H9 (cell line): Measurements from ENCODE around the gene ATF1. TPM values are rescaled to one million over a fixed set of nuclear protein-coding genes. Genes with fewer than 3 reads are reported as not detected.

Experiments used
- DNase-seq: peaks from one replicate; pipeline ENCODE4 v3.0.0-alpha.2; 2017
- H2AFZ ChIP-seq: one replicate; pipeline ENCODE4 v1.6.1; 2013; ENCODE audit warnings: mild to moderate bottlenecking, low read length, control low read depth, moderate library complexity
- H2AK5ac ChIP-seq: 2 replicates; pipeline ENCODE4 v1.6.1; 2013; ENCODE audit warnings: low read length, control low read depth, mixed read lengths; ENCODE audit not compliant: insufficient read length
- H2BK120ac ChIP-seq: one replicate; pipeline ENCODE4 v1.6.1; 2013; ENCODE audit warnings: low read depth, mild to moderate bottlenecking, low read length, control low read depth, inconsistent platforms; ENCODE audit not compliant: poor library complexity, severe bottlenecking
- H2BK12ac ChIP-seq: 2 replicates; pipeline ENCODE4 v1.6.1; 2013; ENCODE audit warnings: low read length, control low read depth, mixed read lengths, low read depth; ENCODE audit not compliant: insufficient read length
- H2BK15ac ChIP-seq: 2 replicates; pipeline ENCODE4 v1.6.1; 2013; ENCODE audit warnings: low read depth, low read length, control low read depth
- H2BK20ac ChIP-seq: one replicate; pipeline ENCODE4 v1.6.1; 2013; ENCODE audit warnings: low read depth, mild to moderate bottlenecking, low read length, control low read depth, inconsistent platforms; ENCODE audit not compliant: poor library complexity, severe bottlenecking
- H2BK5ac ChIP-seq: 2 replicates; pipeline ENCODE4 v1.6.1; 2013; ENCODE audit warnings: low read length, control low read depth, mixed read lengths; ENCODE audit not compliant: insufficient read length
- H3K14ac ChIP-seq: 2 replicates; pipeline ENCODE4 v1.6.1; 2013; ENCODE audit warnings: low read length, control low read depth; ENCODE audit not compliant: insufficient read depth
- H3K18ac ChIP-seq: 2 replicates; pipeline ENCODE4 v1.6.1; 2013; ENCODE audit warnings: low read depth, mild to moderate bottlenecking, mixed read lengths, low read length, control low read depth; ENCODE audit not compliant: insufficient read length
- H3K23ac ChIP-seq: 2 replicates; pipeline ENCODE4 v1.6.1; 2013; ENCODE audit warnings: low read length, control low read depth, mixed read lengths, low read depth; ENCODE audit not compliant: insufficient read length
- H3K23me2 ChIP-seq: 2 replicates; pipeline ENCODE4 v1.6.1; 2013; ENCODE audit warnings: low read depth, mild to moderate bottlenecking, mixed read lengths, low read length, control low read depth; ENCODE audit not compliant: insufficient read length, poor library complexity, severe bottlenecking
- H3K27ac ChIP-seq: 2 replicates; pipeline ENCODE4 v1.5.1; 2013; ENCODE audit warnings: low read length, control low read depth, mixed read lengths, low read depth; ENCODE audit not compliant: insufficient read length
- H3K27me3 ChIP-seq: 2 replicates; pipeline ENCODE4 v1.6.1; 2013; ENCODE audit warnings: low read length, control low read depth, inconsistent platforms; ENCODE audit not compliant: insufficient read depth
- H3K4ac ChIP-seq: 2 replicates; pipeline ENCODE4 v1.6.1; 2013; ENCODE audit warnings: low read depth, mild to moderate bottlenecking, control low read depth, inconsistent platforms, low read length, moderate library complexity
- H3K4me1 ChIP-seq: 2 replicates; pipeline ENCODE4 v1.6.1; 2013; ENCODE audit warnings: low read length, control low read depth, inconsistent platforms; ENCODE audit not compliant: insufficient read depth
- H3K4me2 ChIP-seq: 2 replicates; pipeline ENCODE4 v1.6.1; 2013; ENCODE audit warnings: low read length, control low read depth, mixed read lengths; ENCODE audit not compliant: insufficient read length, insufficient read depth
- H3K56ac ChIP-seq: 2 replicates; pipeline ENCODE4 v1.6.1; 2013; ENCODE audit warnings: low read depth, mild to moderate bottlenecking, mixed read lengths, low read length, control low read depth; ENCODE audit not compliant: insufficient read length
- H3K79me1 ChIP-seq: 2 replicates; pipeline ENCODE4 v1.6.1; 2013; ENCODE audit warnings: low read depth, mild to moderate bottlenecking, moderate library complexity, low read length, control low read depth, inconsistent platforms; ENCODE audit not compliant: insufficient read depth, poor library complexity, severe bottlenecking
- H3K79me2 ChIP-seq: 2 replicates; pipeline ENCODE4 v1.6.1; 2013; ENCODE audit warnings: low read length, control low read depth, inconsistent platforms; ENCODE audit not compliant: insufficient read depth
- H3K9ac ChIP-seq: 2 replicates; pipeline ENCODE4 v1.6.1; 2013; ENCODE audit warnings: low read length, control low read depth, mixed read lengths; ENCODE audit not compliant: insufficient read length; ENCODE audit errors: extremely low read depth
- H3K9me3 ChIP-seq: one replicate; pipeline ENCODE4 v1.6.1; 2013; ENCODE audit warnings: low read depth, low read length, inconsistent platforms; ENCODE audit not compliant: control insufficient read depth
- H3T11ph ChIP-seq: one replicate; pipeline ENCODE4 v1.6.1; 2013; ENCODE audit warnings: mild to moderate bottlenecking, low read length, control low read depth, inconsistent platforms
- H4K20me1 ChIP-seq: one replicate; pipeline ENCODE4 v1.6.1; 2013; ENCODE audit not compliant: control insufficient read depth, insufficient read length, insufficient read depth
- H4K5ac ChIP-seq: 2 replicates; pipeline ENCODE4 v1.6.1; 2013; ENCODE audit warnings: low read depth, mild to moderate bottlenecking, mixed read lengths, low read length, control low read depth; ENCODE audit not compliant: insufficient read length
- H4K8ac ChIP-seq: replicated peaks from 2 replicates; pipeline ENCODE4 v1.6.1; 2013; ENCODE audit warnings: low read length, control low read depth, mixed read lengths, low read depth; ENCODE audit not compliant: insufficient read length
- H4K91ac ChIP-seq: 2 replicates; pipeline ENCODE4 v1.6.1; 2013; ENCODE audit warnings: low read depth, mild to moderate bottlenecking, moderate library complexity, mixed read lengths, low read length, control low read depth; ENCODE audit not compliant: insufficient read length
- H3K27ac Mint-ChIP-seq, 3 experiments: 2 replicates in 2 of 3; 3 replicates in 1 of 3; pipeline ENCODE4 v1.8.0; 2020 to 2021; ENCODE audit warnings: mixed read lengths in 3 of 3, mild to moderate bottlenecking in 1 of 3, moderate library complexity in 1 of 3
- H3K27me3 Mint-ChIP-seq: 2 replicates; pipeline ENCODE4 v1.8.0; 2021; ENCODE audit warnings: low read depth, mild to moderate bottlenecking, moderate library complexity, mixed read lengths
- H3K36me3 Mint-ChIP-seq, 3 experiments: 2 replicates in 2 of 3; 3 replicates in 1 of 3; pipeline ENCODE4 v1.8.0; 2020 to 2021; ENCODE audit warnings: low read depth in 3 of 3, mixed read lengths in 3 of 3; ENCODE audit not compliant: insufficient read depth in 1 of 3
- H3K4me1 Mint-ChIP-seq, 2 experiments: 2 replicates each; pipeline ENCODE4 v1.8.0; 2020; ENCODE audit warnings: mixed read lengths in 2 of 2
- H3K4me3 Mint-ChIP-seq, 2 experiments: 2 replicates in 1 of 2; 3 replicates in 1 of 2; pipeline ENCODE4 v1.8.0; 2020 to 2021; ENCODE audit warnings: mild to moderate bottlenecking in 2 of 2, mixed read lengths in 2 of 2, moderate library complexity in 1 of 2
- H3K9me3 Mint-ChIP-seq, 2 experiments: 2 replicates in 1 of 2; 3 replicates in 1 of 2; pipeline ENCODE4 v1.8.0; 2020; ENCODE audit warnings: mild to moderate bottlenecking in 2 of 2, mixed read lengths in 2 of 2, moderate library complexity in 1 of 2
- CTCF ChIP-seq: fragments of 200-600 bp; sonication (generic); conservative IDR thresholded peaks from 3 replicates; pipeline ENCODE4 v1.8.0; 2021; ENCODE audit warnings: antibody characterized with exemption, mild to moderate bottlenecking
- WGBS: extraction: QIAGEN DNeasy Blood & Tissue Kit; methylation state at CpG from one replicate; pipeline ENCODE4 v1.1.7; 2013; ENCODE audit warnings: missing lambda C conversion rate, low lambda C conversion rate, mixed read lengths; ENCODE audit not compliant: insufficient read length; ENCODE audit errors: extremely low coverage; 5-methylcytosine and 5-hydroxymethylcytosine counted together
- total RNA-seq: library from RNA; stranded (reverse); gene quantifications from 2 replicates; pipeline ENCODE4 v1.2.1, GENCODE V29; 2021

ATF1 gene
- total RNA-seq, 1 experiment from 2014 or later: 47.8 TPM

GRCh38 chr12:50745861-50746260, 18.0 kb upstream of the ATF1 start:
- H4K91ac ChIP-seq: no peak overlapping the region
- no peak overlapping the region for H3K56ac ChIP-seq
- no peaks in the 10 kb centered on the region for H3K27me3 Mint-ChIP-seq
- H3K4me1 Mint-ChIP-seq: peaks cover 5 to 11% of the 10 kb centered on the region in 2 experiments; a peak in 3 of 4 replicates
- H3K4me2 ChIP-seq: no peak overlapping the region
- no peak overlapping the region for H4K5ac ChIP-seq
- no peak overlapping the region for H2BK15ac ChIP-seq
- no peak overlapping the region for H3K18ac ChIP-seq
- no peaks in the 10 kb centered on the region for H3K79me2 ChIP-seq
- H4K8ac ChIP-seq: no peak overlapping the region
- no CpG with 5 or more reads among the region's 4 CpGs for WGBS
- H3K23me2 ChIP-seq: no peaks in the 10 kb centered on the region
- H3K4me1 ChIP-seq: 0 out of 2 replicates have a peak, but pooled peaks cover 3% of the 10 kb centered on the region
- no peak overlapping the region for H3K27ac ChIP-seq
- H3K9me3 Mint-ChIP-seq: no peaks in the 10 kb centered on the region
- no peak overlapping the region for H2BK12ac ChIP-seq
- H2BK20ac ChIP-seq: no peak overlapping the region
- no peaks in the 10 kb centered on the region for H3K9me3 ChIP-seq
- no peaks in the 10 kb centered on the region for H3K27me3 ChIP-seq
- peak; percentile 10 for DNase-seq
- TF ChIP-seq CTCF: no peak
- no peak overlapping the region for H3K4me3 Mint-ChIP-seq
- H3K23ac ChIP-seq: no peak overlapping the region
- no peaks in the 10 kb centered on the region for H4K20me1 ChIP-seq
- no peak overlapping the region for H3K27ac Mint-ChIP-seq
- H3K79me1 ChIP-seq: no peaks in the 10 kb centered on the region
- H2AK5ac ChIP-seq: no peak overlapping the region
- H3K4ac ChIP-seq: no peak overlapping the region
- peaks cover 13 to 44% (median 36%) of the 10 kb centered on the region in 3 experiments; a peak in 6 of 7 replicates for H3K36me3 Mint-ChIP-seq
- H3K14ac ChIP-seq: no peak overlapping the region
- no peak overlapping the region for H3K9ac ChIP-seq
- no peak overlapping the region for H2BK120ac ChIP-seq
- H2BK5ac ChIP-seq: no peak overlapping the region
- no peak overlapping the region for H3T11ph ChIP-seq
- H2AFZ ChIP-seq: no peak overlapping the region
